ENCODE measurements around the gene TMEM229A.
A peak's percentile ranks its signal among the peaks of the same experiment; 100 is the strongest.
"Not testable (repeated sequence)": the region's sequence is repeated elsewhere in the genome, so short reads cannot be mapped to it uniquely, and the experiment has no call there.

TMEM229A gene

DNA sequence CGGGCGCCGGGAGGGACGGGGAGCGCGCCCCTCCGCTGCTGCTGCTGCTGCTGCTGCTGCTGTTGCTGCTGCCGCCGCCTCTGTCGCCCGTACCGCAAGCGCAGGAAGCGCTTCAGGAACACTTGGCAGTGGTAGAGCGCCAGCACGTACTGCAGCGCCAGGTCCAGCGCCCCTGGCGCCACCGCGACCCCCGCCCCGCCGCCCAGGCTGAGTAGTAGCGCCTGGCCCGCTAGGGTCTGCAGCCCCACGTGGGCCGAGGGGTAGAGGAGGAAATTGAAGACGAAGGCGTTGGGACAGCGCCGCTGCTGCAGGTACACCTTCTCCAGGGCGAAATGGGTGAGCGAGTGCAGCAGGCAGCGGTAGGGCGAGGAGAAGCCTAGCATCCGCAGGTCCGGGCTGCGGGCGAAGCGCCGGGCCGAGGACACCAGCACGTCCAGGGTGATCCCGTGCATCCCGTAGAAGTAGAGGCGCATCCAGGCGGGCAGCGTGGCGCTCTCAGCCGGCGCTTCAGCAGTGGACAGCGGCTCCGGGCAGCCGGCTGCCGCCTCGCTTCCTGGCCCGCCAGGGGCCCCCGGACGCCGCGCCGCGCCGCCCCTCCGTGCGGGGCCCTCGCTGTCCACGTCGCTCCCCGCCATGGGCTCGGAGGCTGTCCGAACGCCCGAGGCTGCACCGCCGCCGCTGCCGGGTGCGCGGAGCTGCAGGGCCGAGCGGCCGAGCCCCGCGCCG, at the start of gene TMEM229A:
Gene TMEM229A (minus strand): TSS at position 699 of the 726 bp plus-strand sequence. CDS start 64 bp downstream, at position 635.
- DNase-seq (peak; percentile 6), ATAC-seq (peak; percentile 40)

DNA sequence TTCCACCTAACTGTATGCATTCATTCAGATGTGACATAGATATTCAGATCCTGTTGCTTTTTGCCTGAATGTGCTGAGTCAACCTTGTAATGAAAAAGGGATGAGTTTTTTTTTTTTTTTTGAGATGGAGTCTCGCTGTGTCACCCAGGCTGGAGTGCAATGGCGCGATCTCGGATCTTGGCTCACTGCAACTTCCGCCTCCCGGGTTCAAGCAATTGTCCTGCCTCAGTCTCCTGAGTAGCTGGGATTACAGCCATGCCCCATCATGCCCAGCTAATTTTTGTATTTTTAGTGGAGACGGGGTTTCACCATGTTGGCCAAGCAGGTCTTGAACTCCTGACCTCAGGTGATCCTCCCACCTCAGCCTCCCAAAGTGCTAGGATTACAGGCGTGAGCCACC, 49.4 kb upstream of the TMEM229A start:
- DNase-seq, ATAC-seq: not testable (repeated sequence)

DNA sequence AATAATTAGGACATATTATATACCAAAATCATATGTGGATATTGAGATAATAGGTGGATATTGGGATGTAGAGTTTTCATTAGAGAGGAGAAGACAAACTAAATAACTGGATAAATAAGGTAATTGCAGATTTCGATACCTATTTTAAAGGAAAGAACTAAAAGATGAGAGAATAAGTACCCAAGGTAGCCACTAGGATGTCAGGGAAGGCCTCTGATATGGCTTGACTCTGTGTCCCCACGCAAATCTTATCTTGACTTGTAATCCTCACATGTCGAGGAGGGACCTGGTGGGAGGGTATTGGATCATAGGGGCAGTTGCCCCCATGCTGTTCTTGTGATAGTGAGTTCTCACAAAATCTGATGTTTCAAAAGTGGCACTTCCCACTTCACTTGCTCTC, 44.7 kb upstream of the TMEM229A start:
- DNase-seq (no peak), ATAC-seq (no peak)

DNA sequence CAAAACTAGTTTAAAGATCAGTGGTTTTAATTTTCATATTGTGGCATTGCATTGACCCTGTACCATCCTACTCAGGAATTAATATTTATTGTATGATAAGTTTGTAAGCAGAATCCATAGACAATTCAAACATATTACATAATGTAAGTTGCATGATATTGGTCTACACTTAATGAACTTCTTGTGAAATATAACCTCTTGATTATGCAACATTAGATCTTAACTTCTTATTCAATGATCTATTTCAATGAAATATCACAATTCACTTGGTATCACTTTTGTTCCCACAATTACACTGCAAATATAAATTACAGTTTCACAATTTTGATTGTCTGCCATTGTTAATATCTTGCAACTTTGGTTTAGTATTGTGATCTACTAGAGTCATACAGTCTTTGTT, 44.0 kb upstream of the TMEM229A start:
- DNase-seq (no peak), ATAC-seq (no peak)

DNA sequence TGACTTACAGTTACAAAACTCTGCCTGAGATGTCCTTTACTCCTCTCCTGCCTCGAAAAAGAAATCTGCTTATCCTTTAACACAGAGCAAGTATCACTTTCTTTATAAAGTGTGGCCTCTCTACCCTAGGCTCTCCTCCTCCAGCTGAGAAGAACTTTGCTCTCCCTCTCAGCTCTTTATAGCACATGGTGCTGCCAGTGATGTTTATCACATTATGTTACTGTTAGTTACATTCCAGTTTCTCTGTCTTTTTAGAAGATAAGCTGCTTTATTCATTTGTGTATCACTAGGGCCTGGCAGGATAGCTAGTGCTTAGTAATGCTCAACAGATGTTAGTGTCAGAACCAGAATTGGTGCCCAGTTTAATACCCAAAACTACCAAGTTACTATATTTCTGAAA, 41.1 kb upstream of the TMEM229A start:
- DNase-seq (no peak), ATAC-seq (no peak)

DNA sequence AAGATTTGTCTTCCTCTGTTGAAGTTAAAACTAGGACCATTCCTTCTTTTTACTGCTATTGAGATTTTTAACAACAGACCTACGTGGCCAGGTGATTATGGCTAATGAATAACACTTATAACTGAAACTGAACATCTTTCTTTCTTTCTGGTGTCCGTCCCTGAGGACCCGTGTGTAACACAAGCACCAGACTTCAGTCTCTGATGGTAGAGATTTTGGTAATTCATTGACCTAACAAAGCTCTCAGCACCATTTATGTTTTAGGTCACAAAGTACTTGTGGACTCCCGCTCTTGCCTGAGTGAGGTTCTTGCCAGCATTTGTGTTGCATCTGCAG, 40.4 kb upstream of the TMEM229A start:
- ATAC-seq (no peak), DNase-seq (no peak)

DNA sequence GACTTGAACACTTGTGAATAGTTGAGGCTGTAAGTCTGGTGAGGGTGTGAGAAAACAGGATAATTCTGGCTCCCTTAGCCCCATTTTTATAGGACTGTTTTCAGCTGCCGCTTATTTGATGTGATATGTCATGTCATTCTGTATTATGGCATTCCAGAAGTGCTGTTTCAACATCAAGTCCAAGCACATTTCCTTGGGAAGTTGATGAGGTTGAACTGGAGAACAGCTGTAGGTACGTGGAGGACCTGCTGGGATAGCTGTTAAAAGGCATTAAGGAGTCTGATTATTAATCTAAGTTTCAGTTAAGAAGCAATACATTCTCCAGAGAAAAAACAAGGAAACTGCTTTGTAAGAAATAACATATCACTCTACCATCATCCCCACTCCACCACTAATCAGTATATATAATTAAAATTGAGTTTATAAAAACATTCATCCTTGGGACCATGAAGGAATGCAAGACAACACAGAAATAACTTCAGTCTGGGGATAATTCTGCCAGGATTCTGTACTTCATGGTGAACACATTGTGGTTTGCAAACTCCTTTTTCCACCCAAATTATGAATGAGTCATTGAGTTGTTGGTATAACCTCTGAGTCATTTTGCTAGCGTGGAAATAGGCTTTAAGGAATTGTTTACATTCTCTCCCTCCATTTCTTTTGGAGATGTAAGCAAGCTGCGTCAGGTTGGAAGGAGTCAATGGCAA, 39.9 kb upstream of the TMEM229A start:
- ATAC-seq = no peak
- DNase-seq = no peak

DNA sequence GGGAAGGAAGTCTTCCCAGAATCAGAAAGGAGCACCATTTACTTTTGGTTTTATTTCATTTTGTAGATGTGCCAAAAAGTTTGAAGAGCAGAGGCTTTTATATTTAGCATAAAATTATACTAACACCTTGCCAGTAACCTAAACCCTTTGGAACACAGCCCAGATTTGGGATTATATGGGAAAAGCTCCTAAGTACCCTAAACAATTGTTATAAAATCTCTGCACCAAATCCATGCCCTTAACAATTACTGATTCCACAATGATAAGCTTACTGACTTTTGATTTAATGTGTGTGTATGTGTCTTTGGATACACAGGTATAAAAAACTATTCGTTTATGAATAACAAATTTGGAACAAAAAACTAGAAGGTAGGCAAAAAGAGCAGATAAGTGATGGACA, 39.0 kb upstream of the TMEM229A start:
- no peak for DNase-seq
- no peak for ATAC-seq

DNA sequence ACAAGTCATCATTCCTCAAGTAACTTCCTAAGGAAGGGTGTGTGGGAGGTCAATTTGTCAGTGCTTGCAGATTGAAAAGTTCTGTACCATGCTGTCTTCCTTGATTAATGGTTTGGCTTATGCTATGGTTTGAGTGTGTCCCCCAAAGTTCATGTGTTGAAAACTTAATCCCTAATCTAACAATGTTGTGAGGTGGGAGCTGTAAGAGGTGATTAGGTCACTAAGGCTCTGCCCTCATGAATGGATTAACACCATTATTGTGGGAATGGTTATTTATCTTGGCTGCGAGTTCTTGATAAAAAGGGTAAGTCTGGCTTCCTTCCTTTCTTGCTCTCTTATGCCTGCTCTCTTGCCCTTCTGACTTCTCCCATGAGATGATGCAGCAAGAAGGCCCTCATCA, 29.3 kb upstream of the TMEM229A start:
- no peak for DNase-seq
- ATAC-seq = no peak

DNA sequence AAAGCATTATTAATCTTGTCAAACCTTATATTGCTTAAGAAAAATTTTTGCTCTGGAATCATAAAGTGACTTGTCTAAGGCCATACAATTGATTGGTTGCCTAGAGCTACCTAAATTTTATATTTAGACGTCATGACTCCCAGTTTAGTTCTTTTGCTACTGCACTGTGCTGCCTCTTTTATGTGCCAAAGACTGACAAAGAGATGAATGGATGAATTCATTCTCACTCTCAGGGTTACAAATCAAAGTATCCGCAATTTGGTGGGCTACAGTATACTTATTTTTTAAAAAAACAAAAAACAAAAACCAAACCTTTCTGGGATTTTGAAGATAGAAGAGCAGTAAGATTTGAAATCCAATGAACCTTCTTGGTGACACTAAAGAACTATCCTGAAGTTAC, 27.7 kb upstream of the TMEM229A start:
- ATAC-seq = no peak

DNA sequence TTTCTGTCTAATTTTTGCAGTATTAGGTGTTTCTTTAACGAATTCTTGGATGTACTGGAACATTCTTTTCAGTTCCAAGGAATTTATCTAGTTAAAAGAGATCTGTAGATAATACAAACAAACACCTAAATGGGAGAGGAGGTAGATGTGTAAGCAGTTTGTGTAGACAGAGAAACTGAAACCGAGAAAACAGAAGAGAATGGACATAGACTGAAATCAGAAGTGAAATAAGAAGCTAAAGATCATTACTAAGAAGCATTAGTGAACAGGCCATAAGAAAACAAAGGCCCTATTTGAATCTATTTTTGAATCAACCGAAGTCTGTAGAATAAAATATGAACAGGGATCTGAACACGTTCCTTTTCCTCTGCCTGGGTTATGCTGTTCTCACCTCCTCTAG, 26.5 kb upstream of the TMEM229A start:
- ATAC-seq = no peak
- no peak for DNase-seq

More for the DNA sequence above, 27.7 kb upstream of the TMEM229A start:
- no peak for DNase-seq

DNA sequence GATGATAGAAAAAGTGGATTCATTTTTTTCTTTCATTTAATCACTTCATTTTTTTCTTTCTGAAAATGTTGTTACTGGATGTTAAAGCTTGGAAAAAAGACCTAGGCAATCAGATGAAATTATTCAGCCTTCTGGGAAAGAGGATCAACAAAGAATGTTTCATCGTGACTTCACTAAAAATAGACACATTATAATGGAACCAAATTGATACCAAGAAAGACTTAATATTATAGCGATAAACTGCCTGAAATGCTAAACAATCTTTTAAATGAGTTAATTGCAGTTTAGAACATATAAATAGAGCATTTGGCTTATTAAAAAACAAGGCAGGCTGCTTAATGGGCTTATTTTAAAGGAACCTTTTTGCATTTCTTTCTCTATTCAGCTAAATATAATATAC, 25.6 kb upstream of the TMEM229A start:
- DNase-seq (no peak), ATAC-seq (no peak)

DNA sequence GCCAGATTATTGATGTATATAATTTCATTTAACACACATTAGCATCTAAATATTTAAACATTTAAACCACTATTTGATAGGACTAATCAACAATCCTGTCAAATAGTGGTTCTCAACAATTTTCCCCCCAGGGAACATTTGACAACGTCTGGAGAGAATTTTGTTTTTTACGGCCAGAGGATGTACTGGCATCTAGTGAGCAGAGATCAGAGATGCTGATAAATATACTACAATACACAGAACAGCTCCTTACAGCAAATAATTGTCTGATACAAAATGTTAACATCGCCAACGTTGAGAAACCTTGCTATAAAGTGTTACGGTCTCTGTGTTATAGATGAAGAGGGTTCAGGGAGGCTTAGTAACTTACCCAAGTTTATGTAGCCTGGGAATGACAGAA, 25.0 kb upstream of the TMEM229A start:
- no peak for DNase-seq
- ATAC-seq = no peak

DNA sequence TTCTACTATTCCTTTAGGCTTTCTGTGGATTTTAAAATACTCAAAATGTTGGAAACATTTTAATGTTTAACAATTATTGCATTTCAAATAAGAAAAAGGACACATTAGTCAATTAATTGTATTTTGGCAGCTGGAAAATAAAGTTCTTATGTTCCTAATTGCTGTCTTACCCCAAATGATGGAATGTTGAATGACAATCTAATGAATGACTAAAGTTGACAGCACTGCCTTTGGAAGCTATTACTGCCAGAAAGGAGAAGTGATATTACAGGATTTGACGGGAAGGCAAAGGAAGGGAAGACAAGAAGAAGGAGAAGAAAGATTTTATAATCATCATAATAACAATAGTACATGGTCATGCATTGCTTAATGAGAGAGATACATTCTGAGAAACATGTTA, 23.4 kb upstream of the TMEM229A start:
- DNase-seq (no peak), ATAC-seq (no peak)

DNA sequence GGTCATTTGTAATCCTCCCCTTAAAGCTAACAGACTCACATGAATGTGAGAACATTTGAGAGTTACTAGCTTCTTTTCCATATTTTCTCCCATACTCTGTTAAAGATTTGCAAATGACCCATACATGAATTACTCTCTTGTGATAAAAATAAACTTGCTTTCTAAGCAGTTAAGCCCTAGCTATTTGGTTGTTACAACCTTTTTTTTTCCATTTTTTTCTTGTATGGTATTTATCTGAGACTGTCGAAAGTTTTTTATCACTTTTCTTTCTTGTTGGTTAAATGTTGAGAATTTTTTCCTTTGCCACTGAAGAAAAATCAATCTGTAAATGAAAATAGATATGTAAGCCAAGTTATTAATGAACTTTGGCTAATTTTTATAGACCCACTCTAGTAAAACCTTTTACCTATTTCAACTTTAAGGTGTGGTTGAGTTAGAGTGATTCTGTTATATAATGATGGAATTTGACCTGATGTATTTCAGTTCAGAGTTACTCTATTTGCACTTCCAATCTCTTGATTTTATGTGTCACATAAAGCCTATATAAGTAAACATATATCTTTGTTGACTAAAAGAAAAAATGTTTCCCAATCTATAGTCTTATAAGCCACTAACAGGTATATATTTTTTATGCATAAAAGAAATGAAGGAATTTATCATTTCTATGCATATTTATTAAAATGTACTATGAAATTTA, 19.0 kb upstream of the TMEM229A start:
- ATAC-seq (no peak), DNase-seq (no peak)

DNA sequence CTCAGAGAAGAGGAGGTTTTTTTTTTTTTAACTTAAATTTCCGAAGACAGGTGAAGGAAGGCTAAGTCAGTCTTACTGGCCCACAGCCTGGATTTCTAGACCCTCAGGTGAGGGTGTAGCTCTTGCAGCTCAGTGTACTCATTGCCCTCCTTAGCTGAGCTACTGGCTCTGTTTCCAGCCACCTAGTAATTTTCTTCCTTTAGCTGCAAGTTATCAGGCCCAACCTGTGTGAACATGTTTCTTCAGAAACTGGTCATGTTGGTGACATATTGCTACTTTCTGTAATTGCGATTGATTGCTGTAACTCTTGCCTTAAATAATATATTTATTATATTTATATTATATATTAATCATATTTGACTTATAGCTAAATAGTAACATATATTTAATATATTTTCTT, 10.0 kb upstream of the TMEM229A start:
- DNase-seq (no peak), ATAC-seq (no peak)

DNA sequence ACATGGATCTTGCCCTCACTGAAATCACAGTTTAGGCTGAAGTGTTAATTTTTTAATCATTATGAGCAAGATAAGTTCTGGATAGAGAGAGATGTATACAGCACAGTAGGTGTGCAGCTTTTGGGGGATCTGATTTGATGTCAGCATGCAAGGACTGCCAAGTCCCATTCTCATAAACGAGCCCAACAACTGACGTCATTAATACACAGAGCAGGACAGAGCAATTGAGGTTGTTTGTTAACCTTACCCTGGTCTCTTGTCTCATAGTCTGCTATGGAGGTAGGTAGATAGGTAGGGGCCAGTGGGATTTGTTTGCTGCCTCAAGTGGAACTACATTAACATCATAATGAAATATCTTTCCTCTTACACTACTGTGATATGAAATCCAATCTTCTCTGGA, 8.6 kb upstream of the TMEM229A start:
- ATAC-seq = no peak
- no peak for DNase-seq

DNA sequence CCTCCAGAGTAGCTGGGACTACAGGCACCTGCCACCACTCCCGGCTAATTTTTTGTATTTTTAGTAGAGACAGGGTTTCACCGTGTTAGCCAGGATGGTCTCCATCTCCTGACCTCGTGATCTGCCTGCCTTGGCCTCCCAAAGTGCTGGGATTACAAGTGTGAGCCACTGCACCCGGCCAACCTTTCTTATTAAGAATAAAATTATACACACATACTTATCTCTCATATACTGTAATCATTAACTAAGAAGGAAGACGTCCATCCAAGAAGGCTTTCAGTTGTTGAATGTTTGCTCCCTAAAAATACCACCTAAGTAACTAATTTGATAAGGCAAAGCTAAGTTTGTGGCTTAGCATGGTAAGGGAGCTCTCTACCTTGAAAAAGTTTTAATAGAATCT, 5.0 kb upstream of the TMEM229A start:
- ATAC-seq, DNase-seq: not testable (repeated sequence)

DNA sequence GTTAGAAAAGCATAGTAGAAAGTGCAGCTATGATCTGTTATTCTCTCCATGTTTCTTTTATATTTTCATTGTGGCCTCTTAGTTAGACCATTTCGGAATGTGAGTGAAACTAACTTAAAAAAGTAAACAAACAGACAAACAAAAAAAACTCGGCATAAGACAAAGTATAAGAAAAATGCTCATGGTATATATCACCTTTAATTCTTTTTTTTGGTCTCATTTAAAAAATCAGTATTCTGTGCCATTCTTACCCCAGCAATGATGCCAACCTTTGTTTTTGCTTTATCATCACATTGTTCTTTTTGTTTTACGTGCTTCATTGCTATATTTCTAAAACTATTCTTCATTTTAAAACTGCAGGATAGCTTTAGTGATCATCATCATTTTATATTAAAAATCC, 2.8 kb upstream of the TMEM229A start:
- no peak for DNase-seq
- ATAC-seq = no peak

DNA sequence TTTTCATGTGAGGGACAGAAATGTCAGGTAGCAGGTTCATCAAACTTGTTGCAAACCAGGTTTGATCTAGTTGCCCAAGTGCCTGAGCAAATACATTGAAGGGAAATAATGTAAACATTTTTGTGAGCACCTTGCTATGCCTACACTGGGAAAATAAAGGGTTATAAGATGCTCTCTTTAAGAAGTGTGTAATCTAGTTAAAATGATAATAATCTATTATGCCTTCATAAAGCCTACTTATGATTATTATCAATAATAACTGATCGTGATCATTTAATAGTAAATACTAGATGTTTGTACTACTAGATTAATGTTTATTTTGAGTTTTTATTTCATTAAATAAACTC, 1.9 kb upstream of the TMEM229A start:
- DNase-seq (no peak), ATAC-seq (no peak)

DNA sequence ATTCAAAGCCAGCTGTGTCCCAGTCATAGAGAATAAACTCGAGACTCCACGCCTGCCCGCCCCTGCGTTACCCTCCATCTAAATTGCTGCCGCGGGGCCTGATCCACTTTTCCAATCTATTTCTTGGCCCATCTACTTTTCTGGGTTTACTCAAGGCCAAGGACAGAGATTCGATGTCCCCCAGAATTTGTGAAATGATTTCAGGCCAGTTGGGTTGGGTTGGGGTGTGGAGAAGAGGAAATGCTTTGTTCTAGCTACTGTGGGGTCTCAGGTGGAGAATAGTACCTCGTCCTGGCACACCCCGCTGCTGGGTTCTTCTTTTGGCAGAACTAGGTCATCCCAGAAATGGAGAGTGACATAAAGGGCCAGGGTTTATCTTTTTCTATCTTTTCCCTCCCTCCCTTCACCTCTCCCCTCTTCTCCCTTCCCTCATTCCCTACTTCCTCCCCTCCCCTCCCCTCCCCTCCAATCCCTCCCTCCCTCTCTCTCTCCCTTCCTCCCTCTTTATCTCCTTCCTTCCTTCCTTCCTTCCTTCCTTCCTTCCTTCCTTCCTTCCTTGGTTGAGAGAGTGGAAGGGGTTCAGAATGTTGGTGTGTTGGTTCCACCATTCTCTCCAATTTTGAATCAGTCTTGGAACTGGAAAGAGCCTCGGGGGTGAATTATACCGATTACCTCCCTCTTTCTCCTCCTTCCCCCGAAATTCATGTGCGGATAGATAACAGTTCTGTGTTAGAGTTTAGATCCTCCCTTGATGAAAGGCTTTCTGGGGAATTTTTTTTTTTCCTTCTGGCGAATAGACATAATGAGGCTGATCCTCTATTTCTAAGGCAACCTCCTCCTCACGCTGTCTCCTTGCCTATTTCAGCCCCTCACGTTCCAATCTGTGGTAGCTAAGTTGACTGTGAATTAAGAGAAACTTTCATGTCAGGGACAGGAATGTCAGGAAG, 1.2 kb upstream of the TMEM229A start:
- DNase-seq = no peak

DNA sequence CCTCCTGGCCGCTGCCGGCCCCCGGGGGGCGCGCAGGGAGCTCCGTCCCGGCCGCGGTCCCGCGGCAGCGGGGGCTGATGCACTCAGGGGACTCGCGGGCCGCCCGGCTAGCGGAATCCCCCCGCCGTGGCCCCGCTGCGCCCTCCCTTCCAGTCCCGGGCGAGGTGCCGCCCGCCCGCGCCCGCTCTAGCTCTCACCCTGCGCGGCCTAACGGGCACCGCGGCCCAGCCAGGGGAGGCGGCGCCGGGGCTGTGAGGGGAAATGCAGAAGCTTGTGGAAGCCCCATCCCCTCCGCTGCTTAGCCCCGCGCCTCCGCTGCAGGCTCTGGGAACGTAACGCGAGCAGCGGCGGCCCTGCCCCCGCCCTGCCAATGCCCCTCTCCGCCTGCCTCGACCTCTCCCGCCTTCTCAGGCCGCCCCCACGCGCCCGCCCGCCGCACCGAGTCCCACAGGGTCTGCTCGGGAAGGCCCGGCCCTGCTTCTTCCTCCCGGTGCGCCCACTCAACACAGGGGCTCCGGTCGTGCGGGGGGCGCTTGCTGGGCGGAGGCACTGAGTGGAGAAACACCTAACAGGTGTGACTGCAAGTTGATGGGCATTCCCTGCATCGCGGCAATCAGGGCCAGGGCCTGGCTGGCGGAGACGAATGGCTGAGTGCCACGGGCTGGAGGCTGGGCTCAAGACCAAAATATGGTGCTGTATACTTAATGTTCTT, 384 bp upstream of the TMEM229A start:
- ATAC-seq (peak; percentile 19), DNase-seq (peak; percentile 3)

More for the DNA sequence above, 1.2 kb upstream of the TMEM229A start:
- ATAC-seq = no peak

Measured in stimulated activated naive CD8-positive, alpha-beta T cell treated with anti-CD3 and anti-CD28 coated beads, Interleukin-15, Interleukin-2, amounts not matched to agents 100 U/mL and 50 U/mL, for 24 hours (primary cell).